Activated naive CD8-positive, alpha-beta T cell treated with anti-CD3 and anti-CD28 coated beads, Interleukin-2, amount 50 U/mL, for 16 hours (primary cell): ENCODE results near the gene ST3GAL3.

ENCODE experiments used
- DNase-seq: peaks from one replicate; pipeline ENCODE4 v3.0.0-alpha.2; 2020; ENCODE audit warnings: low read depth, low spot score

The ST3GAL3 gene

DNA sequence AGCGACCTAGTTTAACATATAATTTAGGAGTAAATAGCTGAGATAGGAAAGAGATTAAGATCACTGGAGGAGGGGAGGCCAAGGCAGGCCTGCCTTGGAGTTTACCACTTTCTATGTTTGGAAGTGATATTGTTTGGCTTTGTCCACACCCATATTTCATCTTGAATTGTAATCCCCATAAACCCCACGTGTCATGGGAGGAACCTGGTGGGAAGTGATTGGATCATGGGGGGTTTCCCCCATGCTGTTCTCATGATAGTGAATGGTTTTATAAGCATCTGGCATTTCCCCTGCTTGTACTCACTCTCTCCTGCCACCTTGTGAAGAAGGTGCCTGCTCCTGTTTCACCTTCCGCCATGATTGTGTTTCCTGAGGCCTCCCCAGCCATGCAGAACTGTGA lies 168.0 kb downstream of the ST3GAL3 start:
- DNase-seq: no peak

DNA sequence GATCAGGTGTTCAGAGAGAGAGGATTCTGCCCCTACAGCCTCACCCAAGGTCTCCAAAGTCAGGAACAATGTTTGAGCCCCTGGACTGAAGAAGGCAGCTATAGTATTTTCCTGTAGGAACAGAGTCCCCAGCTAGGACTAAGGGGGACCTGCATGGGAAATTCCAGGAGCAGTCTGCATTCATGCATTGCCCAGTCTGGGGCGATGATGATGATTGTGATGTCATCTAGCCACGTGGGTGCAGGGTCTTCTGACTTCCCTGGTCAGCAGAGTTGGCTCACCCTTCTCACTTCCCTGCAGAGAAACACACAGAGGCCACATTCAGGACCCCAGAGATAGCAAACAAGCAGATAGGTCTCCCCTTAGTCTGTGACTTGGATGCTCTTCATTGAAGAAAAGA lies 169.8 kb downstream of the ST3GAL3 start:
- DNase-seq: no peak

DNA sequence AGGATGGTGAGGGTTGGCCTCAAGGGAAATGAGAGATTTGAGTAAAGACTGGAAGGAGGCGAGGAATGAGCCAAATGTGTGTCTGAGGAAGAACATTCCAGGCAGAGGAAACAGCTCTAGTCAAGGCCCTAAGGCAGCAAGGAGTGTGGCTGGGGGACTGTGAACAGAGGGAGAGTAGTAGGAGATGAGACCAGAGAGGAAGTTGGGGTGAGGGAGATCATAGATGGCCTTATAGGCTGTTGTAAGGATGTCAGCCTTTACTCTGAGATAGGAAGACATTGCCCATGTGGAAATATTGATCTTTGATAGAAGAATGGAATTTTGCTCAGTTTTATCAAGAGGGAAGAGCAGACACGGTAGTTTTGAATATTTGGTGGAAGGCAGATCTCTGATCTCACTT lies 171.1 kb downstream of the ST3GAL3 start:
- DNase-seq: no peak

DNA sequence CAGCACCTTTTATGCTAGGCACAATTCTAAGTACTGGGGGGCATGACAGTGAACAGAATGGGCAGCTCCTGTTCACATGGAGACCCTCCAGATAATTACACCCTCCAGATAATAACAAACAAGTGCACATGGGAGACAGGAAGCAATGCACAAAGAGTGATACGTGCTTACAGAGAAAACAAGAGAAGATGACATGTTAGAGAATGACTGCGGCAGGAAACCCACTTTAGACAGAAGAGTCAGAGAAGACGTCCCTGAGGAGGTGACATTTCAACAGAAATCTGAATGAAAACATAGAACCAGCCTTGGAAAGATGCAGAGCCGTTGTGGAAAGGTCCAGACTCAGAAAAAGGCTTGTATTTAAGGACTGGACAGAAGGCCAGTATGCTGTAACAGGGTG lies 171.5 kb downstream of the ST3GAL3 start:
- no peak for DNase-seq

DNA sequence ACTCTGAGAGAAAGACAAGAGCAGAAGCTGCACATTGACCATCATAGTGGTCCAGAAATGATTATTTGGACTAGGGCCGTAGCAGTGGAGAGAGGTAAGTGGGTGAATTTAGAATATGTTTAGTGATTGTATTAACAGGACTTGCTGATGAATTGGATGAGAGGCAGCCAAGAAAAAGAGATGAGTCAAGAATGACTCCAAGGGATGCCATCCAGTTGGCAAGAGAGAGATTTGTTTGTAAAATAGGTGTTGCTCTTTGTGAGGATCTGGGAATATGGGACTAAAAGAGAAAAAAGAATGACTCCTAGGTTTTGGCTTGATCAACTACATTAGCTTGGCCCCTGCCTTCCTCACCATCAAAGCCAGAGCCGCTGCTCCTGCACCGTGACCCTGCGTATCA lies 172.1 kb downstream of the ST3GAL3 start:
- no peak for DNase-seq

DNA sequence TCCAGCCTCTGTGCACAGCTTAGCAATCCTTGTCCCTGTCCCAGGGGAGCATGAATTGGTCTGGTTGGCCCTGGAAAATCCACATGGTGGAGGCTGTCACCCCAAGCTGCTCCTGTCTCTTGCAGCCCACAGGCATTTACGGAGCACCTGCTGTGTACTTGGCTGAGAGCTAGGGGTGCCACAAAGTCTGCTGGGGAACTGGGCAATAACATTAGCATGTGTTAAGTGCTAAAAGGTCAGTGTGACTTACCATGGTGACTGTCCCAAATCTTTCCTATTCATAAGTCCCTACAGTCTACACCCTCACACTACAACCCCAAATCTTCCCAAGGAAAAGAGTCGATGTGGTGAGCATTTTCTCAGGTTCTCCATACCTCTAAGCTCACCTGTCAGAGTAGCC lies 172.7 kb downstream of the ST3GAL3 start:
- DNase-seq: no peak

DNA sequence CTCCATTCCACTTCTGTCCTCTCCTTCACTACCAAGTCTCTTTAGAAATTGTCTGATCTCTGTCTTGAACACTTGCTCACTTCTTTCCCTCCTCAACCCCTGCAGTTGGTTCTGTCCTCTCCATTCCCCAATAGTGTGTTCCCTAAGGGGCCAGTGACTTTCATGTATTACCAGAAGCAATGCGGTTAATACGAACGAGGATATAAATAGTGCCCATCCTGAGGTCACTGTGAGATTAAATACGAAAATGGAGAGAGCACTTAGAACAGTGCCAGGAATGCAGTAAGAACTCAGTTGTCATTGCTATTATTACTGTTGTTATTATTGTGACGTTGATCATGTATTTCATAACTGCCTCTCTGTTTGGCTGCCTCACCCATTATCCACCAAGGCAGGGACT lies 173.3 kb downstream of the ST3GAL3 start:
- DNase-seq: no peak

DNA sequence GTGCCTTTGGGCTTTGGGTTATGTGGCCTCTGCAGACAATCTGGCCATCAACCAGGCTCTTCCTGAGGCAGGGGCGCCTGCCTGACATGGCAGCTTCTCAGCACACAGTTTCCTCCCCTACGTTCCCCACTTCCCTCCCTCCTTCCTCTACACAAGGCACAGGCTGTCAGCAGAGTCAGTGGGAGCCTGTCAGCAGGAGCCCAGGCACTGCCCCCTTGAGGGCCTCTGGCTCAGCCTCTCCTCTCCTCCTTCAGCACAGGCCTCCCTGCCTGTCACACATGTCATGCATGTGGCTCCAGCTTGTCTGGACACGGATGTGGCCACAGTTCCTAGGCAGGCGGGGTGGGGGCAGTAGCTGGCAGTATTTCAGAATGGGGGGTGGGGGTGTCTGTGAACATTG lies 174.1 kb downstream of the ST3GAL3 start:
- DNase-seq: no peak

DNA sequence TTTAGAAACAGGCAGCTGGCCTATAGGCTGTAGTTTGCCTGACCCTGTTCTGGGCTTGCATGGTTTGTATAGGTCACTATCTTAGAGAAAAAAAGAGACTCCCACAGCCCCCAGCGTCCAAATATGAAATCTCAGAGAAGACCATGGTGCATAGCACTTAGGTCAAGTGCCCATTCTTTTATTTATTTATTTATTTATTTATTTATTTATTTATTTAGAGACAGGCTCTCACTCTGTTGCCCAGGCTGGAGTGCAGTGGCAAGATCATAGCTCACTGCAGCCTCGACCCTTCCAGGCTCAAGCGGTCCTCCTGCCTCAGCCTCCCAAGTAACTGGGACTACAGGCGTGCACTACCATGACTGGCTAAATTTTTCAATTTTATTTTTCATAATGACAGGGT lies 175.4 kb downstream of the ST3GAL3 start:
- no peak for DNase-seq

DNA sequence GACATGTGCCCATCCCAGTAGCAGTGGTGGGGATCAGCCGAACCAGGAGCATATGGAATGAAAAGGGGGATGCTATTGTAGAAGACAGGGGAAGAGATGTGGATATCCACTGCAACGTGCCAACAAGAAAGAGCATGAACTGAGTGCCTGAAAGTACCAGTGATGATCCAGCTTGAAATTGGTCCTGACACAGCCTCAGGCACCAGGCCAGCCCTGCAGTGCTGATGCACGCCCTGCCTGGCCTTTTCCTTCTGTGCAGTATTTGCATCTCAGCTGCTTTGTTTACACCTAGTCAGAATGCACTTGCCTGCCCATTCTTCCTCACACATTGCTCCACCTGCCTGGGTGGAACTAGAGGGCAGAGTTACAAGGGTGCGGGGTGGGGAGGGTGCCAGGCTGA lies 176.0 kb downstream of the ST3GAL3 start:
- no peak for DNase-seq

DNA sequence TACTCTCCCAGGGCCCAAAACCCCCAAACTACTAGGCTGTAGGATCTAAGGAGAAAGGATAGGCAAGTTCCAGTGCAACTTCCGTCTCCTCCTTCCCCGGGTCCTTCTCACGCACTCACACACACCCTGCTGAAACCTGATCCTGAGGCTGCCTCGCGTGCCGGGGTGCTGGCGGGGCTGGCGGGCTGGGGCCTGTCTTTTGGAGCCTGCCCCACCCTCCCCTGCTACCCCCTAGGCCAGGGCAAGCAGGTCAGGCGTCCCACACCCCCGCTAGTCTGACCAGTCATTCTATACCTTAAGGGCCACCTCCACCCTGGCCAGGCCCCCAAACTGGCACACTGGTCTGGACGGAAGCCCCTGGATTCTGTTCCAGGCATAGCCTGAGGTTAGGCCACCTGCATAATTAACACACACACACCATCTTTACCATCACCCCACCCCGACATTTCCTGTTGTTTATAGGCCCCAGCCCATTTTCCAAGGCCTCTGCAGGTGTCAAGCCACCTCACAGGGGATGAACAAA lies 178.0 kb downstream of the ST3GAL3 start:
- no peak for DNase-seq

DNA sequence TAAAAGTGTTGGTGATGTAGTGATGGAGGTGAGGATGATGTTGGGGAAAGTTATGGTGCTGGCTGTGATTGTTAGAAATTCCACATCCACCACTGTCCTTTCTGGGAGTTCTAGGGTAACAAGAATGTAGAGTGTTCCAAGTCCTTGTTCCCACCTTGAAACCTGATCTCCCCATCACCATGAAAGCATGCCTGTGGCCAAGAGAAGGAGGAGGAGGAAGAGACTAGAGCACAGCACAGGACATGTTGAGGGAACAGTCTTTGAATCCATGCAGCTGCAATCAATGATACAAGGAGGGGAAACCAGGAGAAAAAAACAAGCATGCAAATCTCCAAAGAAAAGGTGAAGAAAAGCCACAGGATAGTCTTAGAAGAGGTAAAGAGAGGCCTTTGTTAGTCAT lies 180.4 kb downstream of the ST3GAL3 start:
- DNase-seq: no peak

DNA sequence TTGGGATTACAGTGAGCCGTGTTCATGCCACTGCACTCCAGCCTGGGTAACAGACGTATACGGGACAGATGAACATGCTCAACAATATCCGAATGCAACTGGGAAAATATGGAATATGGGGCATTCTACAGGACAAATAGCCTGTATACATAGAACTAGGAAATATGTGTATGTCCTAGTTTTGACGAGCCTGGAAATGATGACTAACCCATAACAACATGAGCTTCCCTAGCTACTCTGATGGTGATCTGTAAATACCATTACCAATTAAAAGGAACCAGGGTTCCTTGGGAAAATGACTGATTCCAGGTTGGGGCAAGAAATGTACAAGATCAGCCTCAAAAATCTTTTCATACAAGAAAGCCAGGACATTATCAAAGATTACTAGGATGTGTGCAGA lies 183.5 kb downstream of the ST3GAL3 start:
- DNase-seq: no peak

DNA sequence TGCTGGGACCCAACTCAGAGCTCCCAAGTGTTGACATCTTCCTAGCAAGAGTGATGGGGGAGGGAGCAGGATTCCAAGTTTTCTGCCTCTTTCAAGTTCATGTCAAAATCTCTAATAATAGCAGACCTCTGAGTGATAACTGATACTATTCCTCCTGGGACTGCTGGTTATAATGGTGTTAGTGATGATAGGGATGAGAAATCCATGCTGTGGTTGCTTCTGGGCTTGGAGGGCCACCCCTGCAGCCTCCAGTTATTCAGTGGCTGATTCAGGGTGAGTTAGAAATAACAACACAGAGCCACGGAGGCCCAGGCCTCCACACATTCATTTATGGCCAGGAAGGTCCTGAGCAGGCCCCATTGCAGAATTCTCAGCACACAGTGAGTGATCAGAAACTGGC lies 185.7 kb downstream of the ST3GAL3 start:
- no peak for DNase-seq

DNA sequence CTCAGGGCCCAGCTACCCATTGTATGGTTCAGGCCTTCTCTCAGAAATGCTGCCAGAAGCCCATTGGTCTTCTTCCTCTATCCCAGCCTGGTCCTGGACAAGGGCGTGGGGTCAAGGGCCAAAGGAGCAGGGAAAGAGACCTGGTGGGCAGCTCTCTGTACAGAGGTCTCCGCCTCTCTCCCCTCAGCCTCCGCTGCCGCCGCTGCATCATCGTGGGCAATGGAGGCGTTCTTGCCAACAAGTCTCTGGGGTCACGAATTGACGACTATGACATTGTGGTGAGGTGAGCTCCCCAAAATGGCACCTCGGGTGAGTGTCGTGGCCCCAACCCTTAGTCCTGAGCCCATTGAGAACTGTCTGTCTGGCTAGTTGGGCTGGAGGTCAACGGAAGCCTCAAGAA lies 191.6 kb downstream of the ST3GAL3 start:
- no peak for DNase-seq

DNA sequence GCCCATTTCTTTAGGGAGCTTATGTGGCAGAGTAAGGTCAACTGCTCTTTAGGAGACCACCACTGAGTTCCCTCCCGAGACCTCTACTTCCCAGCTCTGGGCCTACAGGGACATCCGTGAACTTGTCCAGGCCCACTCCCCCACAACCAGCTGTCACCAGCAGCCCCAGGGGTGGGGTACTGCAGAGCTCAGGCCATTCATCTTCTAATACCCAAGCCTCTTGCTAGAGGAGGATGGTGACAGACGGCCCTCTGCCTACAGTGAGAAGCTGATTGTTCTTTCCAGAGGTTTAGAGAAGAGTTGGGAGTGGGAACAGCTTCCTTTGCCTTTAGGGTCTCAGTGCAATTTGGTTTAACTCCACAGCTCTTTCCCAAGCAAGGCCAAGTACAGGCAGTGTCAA lies 193.1 kb downstream of the ST3GAL3 start:
- no peak for DNase-seq

DNA sequence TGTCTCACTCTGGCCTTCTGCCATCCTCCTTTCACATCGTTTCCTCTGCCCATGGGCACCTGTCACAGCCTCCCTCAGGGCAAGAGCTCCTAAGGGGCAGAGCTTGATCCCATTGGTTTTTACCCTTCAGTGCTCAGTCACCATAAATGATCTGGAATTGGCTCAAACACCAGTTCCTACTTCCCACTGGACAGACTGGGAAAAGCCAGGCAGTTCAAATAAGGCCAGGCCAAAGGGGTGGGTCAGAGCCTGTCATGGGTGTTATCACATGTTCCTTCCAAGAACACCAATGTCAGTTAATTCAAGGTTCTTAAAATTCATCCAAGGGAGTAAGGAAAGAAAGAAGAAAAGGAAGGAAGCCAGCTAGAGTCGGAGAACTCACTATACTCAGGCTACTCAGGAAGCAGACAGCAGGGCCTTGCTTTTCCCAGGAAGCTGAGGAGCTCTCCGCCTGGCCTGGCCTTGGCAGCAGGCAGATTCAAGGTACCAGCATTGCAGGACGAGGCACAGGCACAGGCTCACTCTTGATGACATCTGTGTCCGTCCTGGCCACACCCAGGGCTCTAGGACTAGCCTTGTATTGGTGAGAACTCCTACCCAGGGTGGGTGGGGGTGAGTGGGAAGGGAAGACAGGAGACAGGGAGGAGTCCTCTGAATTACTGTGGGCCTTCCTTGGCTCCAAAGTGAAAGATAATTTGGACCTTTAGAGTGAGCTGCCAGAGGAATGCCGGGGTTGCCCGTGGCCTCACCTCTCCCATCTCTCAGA lies 194.0 kb downstream of the ST3GAL3 start:
- DNase-seq: no peak

DNA sequence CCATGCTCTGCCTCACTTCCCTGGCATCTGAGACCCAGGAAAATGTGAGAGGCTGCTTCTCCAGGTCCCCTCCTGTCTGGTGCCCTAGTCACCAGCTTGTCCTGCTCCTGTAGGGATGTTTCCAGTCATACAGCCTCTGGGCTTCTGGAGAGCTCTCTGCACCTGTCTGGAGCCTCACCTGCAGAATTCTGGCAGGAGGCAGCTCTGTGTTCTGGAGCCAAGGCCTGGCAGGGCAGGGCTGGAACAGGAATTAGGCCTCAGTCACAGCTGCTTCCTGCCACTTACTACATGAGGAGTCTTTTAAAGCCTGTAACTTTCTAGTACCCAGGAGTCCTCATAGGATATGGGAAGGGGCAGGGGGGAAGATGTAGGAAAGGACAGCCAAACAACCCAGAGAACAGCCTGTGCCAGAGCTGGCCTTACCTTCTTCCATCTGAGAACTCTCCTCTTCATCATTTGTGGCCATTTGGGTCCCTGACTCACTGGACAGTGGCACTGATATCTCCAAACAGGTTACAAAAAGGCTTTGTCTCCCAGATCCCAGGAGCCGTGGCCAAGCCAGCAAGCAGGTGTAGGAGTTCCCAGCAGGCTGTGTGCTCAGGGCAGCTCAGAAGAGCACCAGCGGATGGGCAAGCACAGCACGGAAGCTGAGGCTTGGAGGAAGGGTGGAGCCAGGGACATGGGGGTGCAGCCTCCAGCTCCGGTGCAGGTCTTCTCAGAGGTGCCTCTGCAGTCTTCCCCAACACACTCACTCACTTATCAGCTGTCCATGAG lies 194.9 kb downstream of the ST3GAL3 start:
- DNase-seq: no peak

DNA sequence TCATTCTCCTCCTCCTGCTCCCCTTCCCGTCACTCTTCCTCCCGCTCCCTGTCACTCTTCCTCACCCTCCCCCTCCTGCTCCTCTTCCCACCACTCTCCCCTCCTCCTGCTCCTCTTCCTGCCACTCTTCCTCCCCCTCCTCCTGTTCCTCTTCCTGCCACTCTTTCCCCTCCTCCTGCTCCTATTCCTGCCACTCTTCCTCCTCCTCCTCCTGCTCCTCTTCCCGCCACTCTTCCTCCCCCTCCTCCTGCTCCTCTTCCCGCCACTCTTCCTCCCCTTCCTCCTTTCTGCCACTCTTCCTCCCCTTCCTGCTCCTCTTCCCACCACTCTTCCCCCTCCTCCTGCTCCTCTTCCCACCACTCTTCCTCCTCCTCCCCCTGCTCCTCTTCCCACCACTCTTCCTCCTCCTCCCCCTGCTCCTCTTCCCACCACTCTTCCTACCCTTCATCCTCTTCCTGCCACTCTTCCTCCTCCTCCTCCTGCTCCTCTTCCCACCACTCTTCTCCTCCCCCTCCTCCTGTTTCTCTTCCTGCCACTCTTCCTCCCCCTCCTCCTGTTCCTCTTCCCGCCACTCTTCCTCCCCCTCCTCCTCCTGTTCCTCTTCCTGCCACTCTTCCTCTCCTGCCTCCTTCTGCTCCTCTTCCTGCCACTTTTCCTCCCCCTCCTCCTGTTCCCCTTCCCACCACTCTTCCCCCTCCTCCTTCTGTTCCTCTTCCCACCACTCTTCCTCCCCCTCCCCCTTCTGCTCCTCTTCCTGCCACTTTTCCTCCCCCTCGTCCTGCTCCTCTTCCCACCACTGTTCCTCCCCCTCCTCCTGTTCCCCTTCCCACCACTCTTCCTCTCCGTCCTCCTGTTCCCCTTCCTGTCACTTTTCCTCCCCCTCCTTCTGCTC lies 197.6 kb downstream of the ST3GAL3 start:
- DNase-seq: no peak

DNA sequence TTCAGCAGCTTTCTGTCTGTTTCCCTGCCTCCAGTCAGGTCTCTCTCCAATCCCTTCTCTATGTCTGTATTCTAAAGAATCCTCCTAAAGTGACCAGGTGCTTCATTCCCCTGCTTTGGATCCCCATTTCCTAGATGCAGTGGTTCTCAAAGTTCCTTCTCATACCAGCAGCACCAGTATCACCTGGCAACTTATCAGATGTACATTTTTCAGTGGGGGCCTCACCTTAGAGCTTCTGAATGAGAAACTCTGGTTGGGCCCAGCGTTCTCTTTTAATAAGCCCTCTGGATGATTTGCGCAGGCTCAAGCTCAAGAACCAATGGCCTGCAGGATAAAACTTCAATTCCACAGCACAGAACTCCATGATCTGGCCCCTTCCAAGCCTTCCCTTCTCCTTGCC lies 200.9 kb downstream of the ST3GAL3 start:
- no peak for DNase-seq

DNA sequence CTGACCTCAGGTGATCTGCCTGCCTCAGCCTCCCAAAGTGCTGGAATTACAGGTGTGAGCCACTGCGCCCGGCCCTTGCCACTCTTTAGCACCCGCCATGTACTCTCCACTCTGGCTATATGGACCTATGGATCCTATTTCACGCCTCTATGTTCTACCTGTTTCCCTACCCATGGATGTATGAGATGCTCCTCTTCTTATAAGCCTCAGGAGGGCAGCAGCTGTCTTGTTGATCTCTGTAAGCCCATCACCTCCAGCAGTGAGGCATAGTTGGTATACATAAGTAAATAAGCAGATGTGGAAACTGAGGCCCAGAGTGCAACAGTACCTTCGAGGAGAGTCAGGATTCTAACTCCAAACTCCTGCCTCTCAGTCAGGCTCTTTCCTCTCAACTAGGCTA lies 201.5 kb downstream of the ST3GAL3 start:
- DNase-seq: no peak

DNA sequence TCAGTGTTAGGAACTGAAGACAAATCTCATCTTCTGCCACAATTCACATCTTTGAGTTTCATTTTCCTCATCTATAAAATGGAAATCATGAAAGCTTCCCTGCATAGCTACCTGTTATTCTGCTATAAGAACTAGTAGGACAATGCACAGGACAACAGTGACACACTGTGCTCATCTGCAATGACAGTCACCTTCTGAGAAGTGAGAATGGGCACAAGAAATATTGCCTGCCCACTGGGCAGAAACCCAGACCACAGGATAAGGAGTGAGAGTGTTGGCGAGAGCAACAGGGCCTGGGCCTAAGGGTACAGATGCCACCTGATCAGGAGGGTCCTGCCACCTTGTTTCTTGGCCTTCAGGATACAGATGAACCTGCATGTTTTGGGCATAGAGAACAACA lies 203.0 kb downstream of the ST3GAL3 start:
- no peak for DNase-seq
